HG03354 (cell line): ENCODE results near the gene F8.
"Not testable (repeated sequence)": the region's sequence is repeated elsewhere in the genome, so short reads cannot be mapped to it uniquely, and the experiment has no call there.

Experiments
- ATAC-seq: cut with Tn5 transposase; IDR thresholded peaks from one replicate; pipeline ENCODE4 v1.9.1; 2021; ENCODE audit warnings: mild to moderate bottlenecking; ENCODE audit not compliant: unreplicated experiment, poor library complexity, severe bottlenecking

Gene F8

GRCh38 chrX:154890990-154891639, 131.4 kb downstream of the F8 start:
- ATAC-seq = no peak

GRCh38 chrX:154886789-154887221, 135.7 kb downstream of the F8 start:
- peak; percentile 66 for ATAC-seq

GRCh38 chrX:154886069-154886788, 136.3 kb downstream of the F8 start, which contains the start of gene F8A1:
Gene F8A1, plus strand, starts transcription at chrX:154886355. Its CDS starts 20 bp downstream, at chrX:154886375.
- ATAC-seq = peak; percentile 72

- not testable (repeated sequence) for ATAC-seq
These were observed 137.0 kb downstream of the F8 start for GRCh38 chrX:154885549-154885948.

GRCh38 chrX:154885057-154885456, 137.5 kb downstream of the F8 start:
- not testable (repeated sequence) for ATAC-seq

GRCh38 chrX:154884069-154884468, 138.5 kb downstream of the F8 start:
- not testable (repeated sequence) for ATAC-seq

GRCh38 chrX:154873329-154873728, 149.2 kb downstream of the F8 start:
- no peak for ATAC-seq

- not testable (repeated sequence) for ATAC-seq
These were observed 154.0 kb downstream of the F8 start for GRCh38 chrX:154868522-154868921.

- ATAC-seq = no peak
These were observed 167.3 kb downstream of the F8 start for GRCh38 chrX:154855256-154855655.

GRCh38 chrX:154850957-154851611, 171.4 kb downstream of the F8 start:
- ATAC-seq = no peak

GRCh38 chrX:154840856-154841255, 181.7 kb downstream of the F8 start:
- no peak for ATAC-seq

- ATAC-seq = no peak
These were observed 186.4 kb downstream of the F8 start for GRCh38 chrX:154836163-154836562.

- ATAC-seq = no peak
These were observed 188.0 kb downstream of the F8 start, which contains the start of gene SMIM9 for GRCh38 chrX:154834562-154834961. Gene SMIM9, minus strand, starts transcription at chrX:154834662. Its CDS starts 3,806 bp downstream, at chrX:154830856.

- no peak for ATAC-seq
These were observed 188.7 kb downstream of the F8 start for GRCh38 chrX:154833746-154834274.

- no peak for ATAC-seq
These were observed 192.5 kb downstream of the F8 start for GRCh38 chrX:154829926-154830442.

- no peak for ATAC-seq
These were observed 193.4 kb downstream of the F8 start for GRCh38 chrX:154829134-154829533.

- peak; percentile 18 for ATAC-seq
These were observed 194.5 kb downstream of the F8 start for GRCh38 chrX:154828016-154828408.

- ATAC-seq = peak; percentile 95
These were observed 195.1 kb downstream of the F8 start for GRCh38 chrX:154827194-154828015.

- not testable (repeated sequence) for ATAC-seq
These were observed 196.9 kb downstream of the F8 start for GRCh38 chrX:154825586-154825985.
